ENCODE results near the gene CCNI.
A peak's percentile ranks its signal among the peaks of the same experiment; 100 is the strongest.
"Not testable (repeated sequence)": the region's sequence is repeated elsewhere in the genome, so short reads cannot be mapped to it uniquely, and the experiment has no call there.

The CCNI gene, protein sequence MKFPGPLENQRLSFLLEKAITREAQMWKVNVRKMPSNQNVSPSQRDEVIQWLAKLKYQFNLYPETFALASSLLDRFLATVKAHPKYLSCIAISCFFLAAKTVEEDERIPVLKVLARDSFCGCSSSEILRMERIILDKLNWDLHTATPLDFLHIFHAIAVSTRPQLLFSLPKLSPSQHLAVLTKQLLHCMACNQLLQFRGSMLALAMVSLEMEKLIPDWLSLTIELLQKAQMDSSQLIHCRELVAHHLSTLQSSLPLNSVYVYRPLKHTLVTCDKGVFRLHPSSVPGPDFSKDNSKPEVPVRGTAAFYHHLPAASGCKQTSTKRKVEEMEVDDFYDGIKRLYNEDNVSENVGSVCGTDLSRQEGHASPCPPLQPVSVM

GRCh38 chr4:77075869-77076799, at the start of gene CCNI:
Gene CCNI (minus strand): TSS chr4:77075989. CDS start chr4:77066362, 9,627 bp downstream.
- DNase-seq, result peak; percentile 96

DNA sequence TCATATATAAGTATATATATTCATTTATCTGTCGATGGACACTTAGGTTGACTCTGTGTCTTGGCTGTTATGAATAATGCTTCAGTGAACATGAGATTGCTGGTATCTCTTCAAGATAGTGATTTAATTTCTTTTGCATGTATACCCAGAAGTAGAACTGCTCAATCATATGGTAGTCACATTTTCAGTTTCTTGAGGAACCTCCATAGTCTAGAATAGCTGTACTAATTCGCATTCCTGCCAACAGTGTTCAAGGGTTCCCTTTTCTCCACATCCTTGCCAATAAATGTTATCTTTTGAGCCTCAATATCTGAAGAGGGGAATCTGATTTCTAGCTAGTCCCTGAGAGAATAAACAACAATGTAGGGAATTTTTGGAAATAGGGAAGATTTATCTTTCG, 48.8 kb upstream of the CCNI start:
- no peak for DNase-seq

DNA sequence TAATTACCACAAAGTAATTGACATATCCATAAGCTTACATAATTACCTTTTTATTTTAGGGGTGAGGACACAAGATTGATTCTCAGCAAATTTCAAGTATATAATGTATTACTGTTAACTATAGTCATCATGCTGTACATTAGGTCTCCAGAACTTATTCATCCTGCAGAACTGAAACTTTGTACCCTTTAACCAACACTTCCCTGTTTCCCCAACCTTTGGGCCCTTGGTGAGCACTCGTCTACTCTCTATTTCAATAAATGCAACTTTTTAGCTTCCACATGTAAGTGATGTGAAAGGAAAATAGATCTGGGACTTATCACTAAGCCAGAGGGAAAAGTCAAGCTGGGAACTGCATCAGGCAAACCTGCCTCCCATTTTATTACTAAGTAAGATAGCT, 47.6 kb upstream of the CCNI start:
- no peak for DNase-seq

DNA sequence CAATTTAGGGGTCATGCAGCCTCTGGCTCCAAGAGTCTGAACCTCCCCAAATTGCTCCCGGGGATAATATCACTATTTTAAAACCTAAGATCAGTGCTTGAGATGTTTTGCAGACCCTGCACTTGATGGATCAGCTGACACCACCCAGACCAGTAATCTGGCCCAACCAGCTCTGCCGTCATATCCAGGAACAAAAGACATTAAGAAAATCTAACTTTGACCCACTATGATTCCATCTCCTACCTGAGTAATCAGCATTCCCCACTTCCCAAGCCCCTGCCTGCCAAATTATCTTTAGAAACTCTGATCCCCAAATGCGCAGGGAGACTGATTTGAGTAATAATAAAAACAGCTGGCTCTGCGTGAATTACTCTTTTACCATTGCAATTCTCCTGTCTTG, 46.9 kb upstream of the CCNI start:
- no peak for DNase-seq

DNA sequence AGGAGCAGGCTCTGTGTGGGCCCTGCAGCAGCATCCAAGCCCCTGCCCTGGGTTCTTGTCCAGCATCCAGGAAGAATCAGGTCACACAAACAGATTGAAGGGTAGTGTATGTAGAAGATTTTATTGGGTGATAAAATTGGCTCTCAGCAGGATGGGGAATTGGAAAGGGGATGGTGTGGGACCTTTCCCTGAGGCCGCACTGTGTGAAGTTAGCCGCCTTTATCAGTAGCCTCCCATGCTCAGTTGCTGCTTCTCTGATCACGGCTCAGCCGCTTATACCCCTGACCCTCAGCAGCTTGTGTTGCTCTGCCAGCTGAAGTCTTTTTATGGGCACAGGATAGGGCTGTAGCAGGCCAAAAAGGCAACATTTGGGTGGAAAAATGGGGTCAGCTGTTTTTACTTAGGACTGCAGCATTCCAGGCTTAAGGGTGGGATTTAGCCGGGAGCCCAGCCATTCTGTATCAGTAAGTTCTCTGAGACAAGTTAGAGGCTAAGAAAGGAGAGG, 46.0 kb upstream of the CCNI start:
- DNase-seq, result no peak

DNA sequence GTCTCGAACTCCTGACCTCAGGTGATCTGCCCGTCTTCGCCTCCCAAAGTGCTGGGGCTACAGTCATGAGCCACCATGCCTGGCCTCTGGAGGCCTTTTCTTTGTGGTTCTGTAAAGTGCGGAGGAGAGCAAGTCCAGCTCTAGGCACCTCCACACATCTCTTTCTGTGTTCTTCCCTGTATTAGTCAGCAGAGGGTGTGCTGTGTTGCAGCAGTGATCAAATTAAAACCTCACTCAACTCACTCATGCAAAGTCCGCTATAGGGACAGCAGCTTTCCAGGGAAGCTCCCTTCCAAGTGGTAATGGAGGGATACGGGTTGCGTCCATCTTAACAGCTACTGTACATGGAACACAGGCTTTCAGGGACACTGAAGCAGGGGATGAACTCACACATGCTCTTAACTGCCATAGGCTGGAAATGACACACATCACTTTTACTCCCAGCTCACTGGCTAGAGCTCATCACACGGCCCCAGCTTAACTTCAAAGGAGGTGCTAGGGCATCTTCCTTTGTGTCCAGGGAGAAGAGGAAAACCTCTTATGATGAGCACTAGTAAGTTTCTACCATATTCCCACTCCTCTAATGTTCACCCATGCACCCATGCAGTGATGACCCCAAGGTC, 45.2 kb upstream of the CCNI start:
- no peak for DNase-seq

DNA sequence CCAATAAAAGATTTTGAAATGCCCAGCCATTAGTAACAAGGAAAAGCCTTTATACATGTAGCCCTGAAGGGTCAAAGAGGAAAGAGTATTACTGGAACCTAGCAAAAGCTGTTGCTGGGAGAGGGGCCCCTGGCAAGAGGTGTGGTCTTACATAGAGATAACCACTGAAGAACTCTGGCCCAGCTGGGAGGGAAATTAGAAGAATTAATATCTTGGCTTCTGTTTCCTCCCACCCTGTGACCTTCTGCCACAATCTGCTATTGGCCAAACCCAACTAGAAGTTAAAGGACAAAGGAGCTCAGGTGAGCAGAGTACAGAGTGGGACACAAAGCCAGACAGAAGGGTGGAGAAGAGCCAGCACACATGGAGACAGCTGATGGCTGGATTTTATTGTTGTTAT, 41.9 kb upstream of the CCNI start:
- no peak for DNase-seq

GRCh38 chr4:77113069-77113468, 37.3 kb upstream of the CCNI start:
- no peak for DNase-seq

GRCh38 chr4:77110730-77111129, 34.9 kb upstream of the CCNI start:
- DNase-seq, result no peak

- peak in 1 of 2 donors; percentile 5 for DNase-seq
These were observed 29.2 kb upstream of the CCNI start for GRCh38 chr4:77104791-77105540.

DNA sequence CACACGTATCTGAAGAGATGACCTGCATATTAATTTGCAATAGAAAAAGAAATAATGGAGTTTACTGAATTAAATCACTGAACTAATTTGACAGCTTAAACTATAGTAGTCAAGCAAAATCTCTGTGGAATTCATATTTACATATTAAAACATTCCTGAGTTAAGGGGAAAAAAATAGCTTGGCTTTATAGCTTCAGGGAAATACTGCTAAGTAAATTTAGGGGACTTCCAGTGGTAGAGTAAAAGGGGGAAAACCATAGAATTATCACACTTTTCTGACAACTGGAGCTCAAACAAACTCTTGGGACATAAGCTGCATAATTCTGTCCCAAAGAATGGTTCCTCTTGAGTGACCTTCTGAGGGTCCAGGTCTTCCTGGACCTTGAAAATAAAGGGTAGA, 28.6 kb upstream of the CCNI start:
- DNase-seq, result no peak

DNA sequence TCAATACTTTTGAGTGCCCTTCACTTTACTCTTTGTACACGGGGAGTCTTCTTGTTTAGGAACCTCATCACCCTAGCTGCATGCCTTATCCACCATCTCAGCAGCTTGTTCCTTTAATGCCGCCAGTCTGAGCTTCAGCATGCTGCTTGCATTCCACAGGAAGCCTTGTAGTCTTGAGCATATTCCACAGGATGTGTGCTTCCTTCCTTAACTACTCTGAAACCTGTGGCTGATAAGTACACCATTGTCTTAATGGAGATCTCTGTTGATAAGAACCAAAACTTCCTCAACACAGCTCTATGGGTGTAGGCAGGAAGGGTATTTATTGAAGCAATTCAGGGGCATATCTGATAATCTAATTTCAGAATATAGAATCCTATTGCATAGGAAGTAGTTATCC, 24.4 kb upstream of the CCNI start:
- no peak for DNase-seq

DNA sequence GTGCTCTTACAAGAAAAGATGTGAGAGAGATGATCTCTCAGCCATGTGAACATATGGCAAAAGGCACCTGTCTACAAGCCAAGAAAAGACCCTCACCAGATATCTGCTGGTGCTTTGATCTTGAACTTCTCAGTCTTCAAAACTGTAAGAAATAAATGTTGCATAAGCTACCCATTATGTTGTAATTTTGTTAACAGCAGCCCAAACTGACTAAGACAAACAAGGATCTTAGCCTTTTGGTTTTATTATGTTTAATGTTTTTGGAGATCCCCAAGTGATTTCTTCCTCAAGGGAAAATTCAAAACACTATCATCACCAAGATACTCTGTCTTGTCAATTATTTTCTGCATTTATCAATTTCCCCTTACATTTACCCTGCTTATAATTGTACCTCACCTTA, 21.8 kb upstream of the CCNI start:
- no peak for DNase-seq

DNA sequence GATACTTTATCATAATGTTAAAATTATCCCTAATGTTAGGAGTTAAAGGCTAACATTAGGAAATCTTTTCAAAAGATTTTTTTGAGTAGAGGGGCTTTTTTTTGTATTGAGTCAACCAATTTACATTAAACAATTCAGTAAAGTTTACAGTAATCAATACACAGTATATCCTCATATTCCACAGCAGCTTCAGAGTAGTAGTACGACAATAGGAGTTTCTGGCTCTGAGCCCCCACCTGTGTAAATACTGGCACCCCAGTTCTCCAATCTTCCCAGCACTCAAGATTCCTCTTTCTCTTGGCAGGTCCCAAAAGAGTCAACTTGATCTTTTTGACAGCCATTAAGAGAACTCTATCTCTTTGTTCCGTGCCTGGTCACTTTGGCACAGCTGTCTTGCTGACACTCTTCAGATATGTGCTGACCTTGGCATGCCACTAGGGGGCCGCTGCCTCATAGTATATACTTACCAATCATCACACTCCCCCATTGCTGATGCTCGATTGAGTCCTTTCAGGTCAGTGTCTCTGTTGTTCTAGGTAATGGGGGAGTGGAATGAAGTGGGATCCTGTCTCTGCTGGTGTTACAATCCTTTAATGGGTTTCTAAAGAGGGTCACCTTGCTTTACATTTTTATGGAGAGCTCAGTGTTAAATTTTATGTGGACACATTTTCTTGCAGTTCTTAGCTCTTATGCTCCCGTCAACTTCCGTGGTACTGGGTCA, 19.5 kb upstream of the CCNI start:
- peak; percentile 57 to 58 for DNase-seq

DNA sequence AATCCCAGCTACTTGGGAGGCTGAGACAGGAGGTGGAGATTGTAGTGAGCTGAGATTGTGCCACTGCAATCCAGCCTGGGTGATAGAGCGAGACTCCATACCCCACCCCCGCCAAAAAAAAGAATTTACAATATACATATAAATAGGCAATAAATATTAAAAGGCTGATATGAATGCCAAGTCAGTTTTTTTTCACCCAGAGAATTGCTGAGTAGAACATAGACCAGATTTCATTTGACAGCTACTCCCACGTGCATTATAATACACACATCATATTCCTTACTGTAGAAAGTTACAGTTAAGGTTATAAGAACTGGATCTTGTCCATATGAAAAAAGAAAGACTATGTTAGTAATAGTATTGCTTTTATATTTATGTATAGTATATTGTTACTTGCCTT, 18.7 kb upstream of the CCNI start:
- no peak for DNase-seq

DNA sequence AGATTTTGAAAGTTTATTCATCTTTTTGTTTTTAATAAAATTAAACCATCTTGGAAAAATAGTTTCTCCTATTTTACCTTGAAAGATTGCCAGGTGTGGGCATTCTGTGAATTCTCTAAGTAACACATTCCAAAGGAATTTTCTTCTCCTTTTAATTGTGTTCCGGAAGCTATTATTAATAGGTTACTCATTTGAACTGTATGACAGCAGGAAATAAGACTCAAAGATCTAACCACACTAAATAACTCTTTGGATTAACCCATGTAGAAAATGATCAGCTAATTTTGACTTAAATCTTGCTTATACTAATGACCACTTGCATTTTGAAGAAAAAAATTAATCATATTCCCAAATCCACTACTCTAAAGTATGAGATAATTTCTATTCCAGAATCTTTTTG, 17.6 kb upstream of the CCNI start:
- DNase-seq, result no peak

DNA sequence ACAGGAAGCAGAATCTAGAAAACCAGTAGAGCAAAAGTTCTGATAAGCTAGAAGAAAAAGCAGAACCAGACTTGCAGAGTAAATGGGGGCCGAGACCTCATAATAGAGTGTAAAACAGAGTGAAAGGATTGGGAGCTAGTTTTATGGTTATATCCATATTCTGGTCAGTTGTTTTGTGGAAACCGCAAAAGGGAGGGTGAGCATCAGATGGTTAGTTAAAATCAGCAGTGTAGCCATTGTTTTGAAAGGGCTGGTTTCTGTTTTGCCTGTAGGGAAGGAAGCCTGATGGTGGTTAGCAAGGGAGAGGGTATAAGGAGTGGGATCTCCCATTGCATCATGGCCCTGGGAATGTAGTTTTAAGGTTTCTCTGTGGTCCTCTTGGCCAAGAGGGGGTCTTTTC, 17.2 kb upstream of the CCNI start:
- no peak for DNase-seq

- no peak for DNase-seq
These were observed 14.1 kb upstream of the CCNI start for GRCh38 chr4:77089866-77090265.

- not testable (repeated sequence) for DNase-seq
These were observed 11.2 kb upstream of the CCNI start for GRCh38 chr4:77087027-77087426.

DNA sequence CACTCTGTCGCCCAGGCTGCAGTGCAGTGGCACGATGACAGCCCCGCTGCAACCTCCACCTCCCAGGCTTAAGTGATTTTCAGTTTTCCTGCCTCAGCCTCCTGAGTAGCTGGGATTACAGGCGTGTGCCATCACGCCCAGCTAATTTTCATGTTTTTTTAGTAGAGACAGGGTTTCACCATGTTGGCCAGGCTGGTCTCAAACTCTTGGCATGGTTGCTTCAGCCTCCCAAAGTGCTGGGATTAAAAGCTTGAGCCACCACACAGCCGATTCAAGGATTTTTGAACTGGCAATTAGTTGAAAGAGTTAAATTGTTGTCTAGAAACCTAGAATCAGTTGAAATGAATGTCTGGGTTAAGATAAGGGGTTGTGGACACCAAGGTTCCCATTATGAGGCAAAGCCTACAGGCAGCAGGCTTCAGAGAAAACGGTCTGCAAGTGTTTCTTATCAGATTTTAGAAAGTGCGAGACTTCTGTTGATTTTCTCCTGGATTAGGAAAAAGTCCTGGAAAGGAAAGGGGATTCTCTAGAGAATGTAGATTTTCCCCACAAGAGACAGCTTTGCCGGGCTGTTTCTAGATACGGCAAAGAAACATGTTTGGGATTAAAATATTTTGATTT, 8.3 kb upstream of the CCNI start:
- no peak for DNase-seq

DNA sequence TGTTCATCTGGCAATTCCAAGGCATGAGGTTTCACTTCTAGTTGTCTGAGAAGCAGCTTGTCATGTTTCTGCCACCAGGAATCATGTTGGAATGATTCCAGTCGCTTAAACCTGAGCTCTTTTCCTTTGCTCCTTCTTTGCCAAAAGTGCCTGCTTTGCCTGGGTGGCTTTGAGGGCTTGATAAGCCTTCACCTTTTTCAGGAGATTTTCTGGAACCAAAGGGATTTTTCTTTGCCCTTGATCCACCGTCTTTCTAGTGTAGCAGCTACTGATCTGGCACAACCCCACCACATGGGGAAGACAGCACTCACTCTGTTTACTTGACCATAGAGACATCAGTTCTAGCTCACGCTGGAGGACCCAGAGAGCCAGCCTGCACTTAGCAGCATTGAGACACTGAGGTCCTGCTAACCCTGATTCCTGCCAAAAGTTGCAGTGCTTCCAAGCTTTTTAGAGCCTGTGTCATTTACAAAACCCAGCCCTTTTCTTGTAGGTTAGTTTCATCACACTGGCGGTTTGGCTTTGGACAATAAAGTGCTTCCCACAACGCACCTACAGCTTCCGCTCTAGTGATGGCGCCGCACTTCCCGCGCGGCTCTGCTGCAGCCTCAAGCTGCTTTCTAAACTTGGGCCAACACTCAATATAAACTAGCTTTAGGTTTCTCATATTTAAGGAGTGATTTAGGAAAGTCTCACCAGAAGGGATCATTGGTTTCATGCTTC, 7.3 kb upstream of the CCNI start:
- DNase-seq, result no peak
